GM12878 (cell line): ENCODE results near the gene CCDC197. TPM values are rescaled to one million over a fixed set of nuclear protein-coding genes. Genes with fewer than 3 reads are reported as not detected.

Source experiments
- ATAC-seq: fragments of 200-7000 bp; cut with Tn5 transposase; 3 replicates; pipeline ENCODE4 v1.9.1; 2020; ENCODE audit warnings: mild to moderate bottlenecking, moderate library complexity
- BruUV-seq: library from RNA; stranded (reverse); fragments of 400-500 nt; replicated peaks from 2 replicates; lab custom pipeline; 2021; lab: Mats Ljungman, UMichigan
- CTCF ChIA-PET: fragments of 300-600 bp; sonication (Branson Sonifier 250); formaldehyde crosslinking; extraction: SDS; loops from one replicate; lab custom pipeline; 2021; ENCODE audit warnings: inconsistent platforms; lab: Yijun Ruan, JAX
- POLR2A ChIA-PET: fragments of 350-600 bp; formaldehyde crosslinking; extraction: SDS; loops from one replicate; lab custom pipeline; 2021; ENCODE audit warnings: inconsistent platforms; lab: Charles Lee
- RAD21 ChIA-PET: fragments of 300-600 bp; sonication (Branson Sonifier 250); formaldehyde crosslinking; loops from one replicate; lab custom pipeline; 2023; ENCODE audit warnings: antibody characterized with exemption; ENCODE audit not compliant: unreplicated experiment; lab: Charles Lee
- SMC1A ChIA-PET: fragments of 300-600 bp; sonication (Branson Sonifier 250); formaldehyde crosslinking; loops from one replicate; lab custom pipeline; 2023; ENCODE audit not compliant: unreplicated experiment, uncharacterized antibody; lab: Charles Lee
- DNase-seq: peaks from one replicate; pipeline ENCODE4 v3.0.0-alpha.2; 2011; ENCODE audit warnings: low read depth, low spot score
- FAIRE-seq: peaks from 3 replicates; lab custom pipeline; 2011; peaks lifted over from hg19 to GRCh38; lab: Jason Lieb, UNC
- H2AFZ ChIP-seq: 2 replicates; pipeline ENCODE4 v1.6.0; 2011; ENCODE audit warnings: low read depth, low read length, control low read depth; ENCODE audit not compliant: control insufficient read depth
- H3K27ac ChIP-seq: 2 replicates; pipeline ENCODE4 v1.5.1; 2011; ENCODE audit warnings: control low read depth; ENCODE audit not compliant: control insufficient read depth, insufficient read depth
- H3K27me3 ChIP-seq, 2 experiments: replicated peaks in 1 of 2; 2 replicates each; pipeline versions ENCODE4 v1.6.0 to v1.6.1; 2011; ENCODE audit warnings: low read length in 1 of 2; ENCODE audit not compliant: control insufficient read depth in 2 of 2, insufficient read depth in 2 of 2
- H3K36me3 ChIP-seq, 2 experiments: 2 replicates each; pipeline ENCODE4 v1.5.1; 2011; ENCODE audit warnings: low read length in 1 of 2; ENCODE audit not compliant: control insufficient read depth in 2 of 2, insufficient read depth in 2 of 2
- H3K4me1 ChIP-seq: 2 replicates; pipeline ENCODE4 v1.6.1; 2011; ENCODE audit warnings: mild to moderate bottlenecking, low read length, moderate library complexity, mixed read lengths; ENCODE audit not compliant: control insufficient read depth, insufficient read depth
- H3K4me2 ChIP-seq: 2 replicates; pipeline ENCODE4 v1.6.0; 2011; ENCODE audit warnings: control low read depth; ENCODE audit not compliant: control insufficient read depth, insufficient read depth
- H3K4me3 ChIP-seq: fragments of 200-600 bp; sonication (generic); 2 replicates; pipeline ENCODE4 v1.5.1; 2016
- H3K79me2 ChIP-seq: 2 replicates; pipeline ENCODE4 v1.6.0; 2011; ENCODE audit warnings: low read length; ENCODE audit not compliant: control insufficient read depth, insufficient read depth
- H3K9ac ChIP-seq: 2 replicates; pipeline ENCODE4 v1.8.0; 2011; ENCODE audit warnings: low read length, control low read depth, mixed read lengths; ENCODE audit not compliant: control insufficient read depth, insufficient read depth
- H3K9me3 ChIP-seq: replicated peaks from 3 replicates; pipeline ENCODE4 v1.5.1; 2011; ENCODE audit warnings: mild to moderate bottlenecking, low read length; ENCODE audit not compliant: control insufficient read depth, insufficient read depth
- H4K20me1 ChIP-seq: 2 replicates; pipeline ENCODE4 v1.6.0; 2011; ENCODE audit not compliant: control insufficient read depth, insufficient read depth
- CBFB ChIP-seq: IDR thresholded peaks from 2 replicates; pipeline ENCODE4 v1.6.1; 2016; ENCODE audit warnings: antibody characterized with exemption, low read depth
- MYB ChIP-seq: fragments of 150-350 bp; IDR thresholded peaks from 2 replicates; pipeline ENCODE4 v1.6.1; 2014; ENCODE audit warnings: mild to moderate bottlenecking, low read depth, low read length, borderline replicate concordance
- NR2C1 ChIP-seq: fragments of 450-650 bp; IDR thresholded peaks from 2 replicates; pipeline ENCODE4 v1.6.1; 2017; ENCODE audit warnings: antibody characterized with exemption, mild to moderate bottlenecking, moderate library complexity
- POLR2A ChIP-seq: IDR thresholded peaks from 2 replicates; pipeline ENCODE4 v1.6.1; 2011; ENCODE audit warnings: low read depth, mild to moderate bottlenecking, low read length
- RAD21 ChIP-seq: IDR thresholded peaks from 2 replicates; pipeline ENCODE4 v1.6.1; 2011; ENCODE audit warnings: mild to moderate bottlenecking, low read depth, low read length, moderate library complexity; ENCODE audit not compliant: insufficient read depth
- YBX1 ChIP-seq: fragments of 450-650 bp; IDR thresholded peaks from 2 replicates; pipeline ENCODE4 v1.6.1; 2016; ENCODE audit warnings: antibody characterized with exemption
- WGBS: methylation state at CpG from one replicate; pipeline ENCODE4 v1.1.6; 2016; ENCODE audit warnings: low lambda C conversion rate; ENCODE audit not compliant: insufficient replicate concordance, insufficient coverage; ENCODE audit errors: missing lambda C conversion rate; 5-methylcytosine and 5-hydroxymethylcytosine counted together
- in situ Hi-C: fragments of 300-500 bp; cut with MboI; formaldehyde crosslinking; loops from 9 replicates; pipeline ENCODE4 v1.14.3; 2018; ENCODE audit warnings: mixed read lengths
- intact Hi-C: fragments of 100-400 bp; cut with micrococcal nuclease; formaldehyde crosslinking; loops from one replicate; pipeline ENCODE4 v1.14.2; 2022; ENCODE audit not compliant: unreplicated experiment
- polyA plus RNA-seq, 11 experiments: library from polyadenylated mRNA; depleted of rRNA in 4 of 11; unstranded in 6 of 11; stranded (reverse) in 5 of 11; fragments of >200 nt; fragmentation: Nextera tagmentation in 4 of 11; fragmentation: Illumina TruSeq in 1 of 11; extraction: Ambion mirVana in 4 of 11; extraction: Trizol in 1 of 11; gene quantifications; 1 replicate in 1 of 11; 2 replicates in 10 of 11; pipeline versions ENCODE4 v1.2.1 to v1.2.3, GENCODE V29; 2011 to 2016; ENCODE audit warnings: inconsistent platforms in 2 of 11, missing spikeins in 2 of 11, low read depth in 1 of 11
- total RNA-seq, 4 experiments: library from RNA; depleted of rRNA in 3 of 4; stranded (reverse); fragments of >200 nt in 3 of 4; fragmentation: Illumina TruSeq in 1 of 4; extraction: Trizol in 1 of 4; gene quantifications; 2 replicates each; pipeline versions ENCODE4 v1.2.1 to v1.2.3, GENCODE V29; 2013 to 2021
- TF ChIP-seq, protein P1 (sequence below): fragments of 450-650 bp; formaldehyde crosslinking; IDR thresholded peaks from 2 replicates; pipeline ENCODE4 v1.4.0; 2020; ENCODE audit warnings: mild to moderate bottlenecking, moderate library complexity

CCDC197 gene
- total and polyA plus RNA-seq, 10 of the 15 experiments (the other 5 are each of a cell fraction or from before 2014, with no cell fraction given) = 0.12 TPM; not detected in 9

DNA sequence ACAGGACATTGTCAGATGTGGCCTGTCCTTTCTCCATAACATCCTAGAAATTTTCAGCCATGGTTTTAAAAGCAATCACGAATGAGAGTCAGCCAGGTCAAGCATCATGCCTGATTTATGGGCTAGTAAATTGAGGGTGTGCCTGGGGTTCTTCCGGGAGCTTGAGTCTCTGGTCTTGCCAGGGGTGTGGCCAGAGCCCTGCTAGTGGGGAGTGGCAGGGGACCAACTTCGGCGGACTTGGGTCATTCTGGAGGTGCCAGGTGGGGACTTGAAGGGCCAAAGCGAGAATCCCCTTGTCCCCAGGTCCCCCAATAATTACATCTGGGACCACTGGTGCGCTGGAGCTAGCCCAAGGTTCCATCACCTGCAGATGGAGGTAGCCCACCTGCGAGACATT, 34.8 kb downstream of the CCDC197 start:
- H4K20me1 ChIP-seq = no peaks in the 10 kb centered on the region
- no peak for FAIRE-seq
- intact Hi-C loops (no loop called here), in situ Hi-C loops (no loop called here)
- H3K79me2 ChIP-seq = no peaks in the 10 kb centered on the region
- no peak for ATAC-seq
- no peak overlapping the region for H3K4me3 ChIP-seq
- H3K9me3 ChIP-seq = no peaks in the 10 kb centered on the region
- no peaks in the 10 kb centered on the region for H3K4me1 ChIP-seq
- DNase-seq = no peak
- 0 out of 4 replicates have a peak, but pooled peaks cover 0 to 5% of the 10 kb centered on the region in 2 experiments for H3K27me3 ChIP-seq
- no TSS peak for BruUV-seq
- TF ChIP-seq RAD21 (no peak), MYB (no peak), NR2C1 (no peak), YBX1 (no peak), CBFB (no peak), POLR2A (no peak)
- TF ChIP-seq, protein P1, sequence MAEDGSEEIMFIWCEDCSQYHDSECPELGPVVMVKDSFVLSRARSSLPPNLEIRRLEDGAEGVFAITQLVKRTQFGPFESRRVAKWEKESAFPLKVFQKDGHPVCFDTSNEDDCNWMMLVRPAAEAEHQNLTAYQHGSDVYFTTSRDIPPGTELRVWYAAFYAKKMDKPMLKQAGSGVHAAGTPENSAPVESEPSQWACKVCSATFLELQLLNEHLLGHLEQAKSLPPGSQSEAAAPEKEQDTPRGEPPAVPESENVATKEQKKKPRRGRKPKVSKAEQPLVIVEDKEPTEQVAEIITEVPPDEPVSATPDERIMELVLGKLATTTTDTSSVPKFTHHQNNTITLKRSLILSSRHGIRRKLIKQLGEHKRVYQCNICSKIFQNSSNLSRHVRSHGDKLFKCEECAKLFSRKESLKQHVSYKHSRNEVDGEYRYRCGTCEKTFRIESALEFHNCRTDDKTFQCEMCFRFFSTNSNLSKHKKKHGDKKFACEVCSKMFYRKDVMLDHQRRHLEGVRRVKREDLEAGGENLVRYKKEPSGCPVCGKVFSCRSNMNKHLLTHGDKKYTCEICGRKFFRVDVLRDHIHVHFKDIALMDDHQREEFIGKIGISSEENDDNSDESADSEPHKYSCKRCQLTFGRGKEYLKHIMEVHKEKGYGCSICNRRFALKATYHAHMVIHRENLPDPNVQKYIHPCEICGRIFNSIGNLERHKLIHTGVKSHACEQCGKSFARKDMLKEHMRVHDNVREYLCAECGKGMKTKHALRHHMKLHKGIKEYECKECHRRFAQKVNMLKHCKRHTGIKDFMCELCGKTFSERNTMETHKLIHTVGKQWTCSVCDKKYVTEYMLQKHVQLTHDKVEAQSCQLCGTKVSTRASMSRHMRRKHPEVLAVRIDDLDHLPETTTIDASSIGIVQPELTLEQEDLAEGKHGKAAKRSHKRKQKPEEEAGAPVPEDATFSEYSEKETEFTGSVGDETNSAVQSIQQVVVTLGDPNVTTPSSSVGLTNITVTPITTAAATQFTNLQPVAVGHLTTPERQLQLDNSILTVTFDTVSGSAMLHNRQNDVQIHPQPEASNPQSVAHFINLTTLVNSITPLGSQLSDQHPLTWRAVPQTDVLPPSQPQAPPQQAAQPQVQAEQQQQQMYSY (CRISPR knock-in tag) = no peak
- ChIA-PET SMC1A (interaction anchor here (0.7 to 0.8 kb wide), 2 partner anchors 14 to 101 kb away, joined by 3 read pairs; no protein-coding TSS in a partner anchor), RAD21 (interaction anchor here (0.9 to 1.2 kb wide), 2 partner anchors 92 to 105 kb away, joined by 3 to 4 read pairs; no protein-coding TSS in a partner anchor), CTCF (interaction anchor here (1.3 to 8.5 kb wide), 4 partner anchors 92 to 108 kb away, joined by 3 to 221 read pairs (median 8); no protein-coding TSS in a partner anchor), POLR2A (no interaction called here)
- H3K27ac ChIP-seq = no peak overlapping the region
- WGBS = 39% methylated on average over 7 of the region's 7 CpGs
- H3K36me3 ChIP-seq = no peaks in the 10 kb centered on the region
- H3K9ac ChIP-seq = no peak overlapping the region
- no peak overlapping the region for H2AFZ ChIP-seq
- no peak overlapping the region for H3K4me2 ChIP-seq
